Fibroblast of villous mesenchyme (primary cell): Measurements from ENCODE around the gene UBE2D1. TPM values are rescaled to one million over a fixed set of nuclear protein-coding genes. Genes with fewer than 3 reads are reported as not detected.

Experiments
- DNase-seq: peaks from one replicate; pipeline ENCODE4 v3.0.0-alpha.2; 2010; ENCODE audit warnings: low read depth
- H3K4me3 ChIP-seq: 2 replicates; pipeline ENCODE4 v1.5.1; 2011; ENCODE audit warnings: low read depth, mild to moderate bottlenecking, low read length
- total RNA-seq: library from RNA; depleted of rRNA; stranded (reverse); fragments of >200 nt; gene quantifications from 2 replicates; pipeline ENCODE4 v1.2.3, GENCODE V29; 2012
- TF ChIP-seq, protein P1 (sequence below): IDR thresholded peaks from 2 replicates; pipeline ENCODE4 v1.5.1; 2012; ENCODE audit warnings: low read depth, mild to moderate bottlenecking, low read length; ENCODE audit not compliant: insufficient read depth

Gene UBE2D1
- total RNA-seq: 12.9 and 27.6 TPM in 2 replicates

DNA sequence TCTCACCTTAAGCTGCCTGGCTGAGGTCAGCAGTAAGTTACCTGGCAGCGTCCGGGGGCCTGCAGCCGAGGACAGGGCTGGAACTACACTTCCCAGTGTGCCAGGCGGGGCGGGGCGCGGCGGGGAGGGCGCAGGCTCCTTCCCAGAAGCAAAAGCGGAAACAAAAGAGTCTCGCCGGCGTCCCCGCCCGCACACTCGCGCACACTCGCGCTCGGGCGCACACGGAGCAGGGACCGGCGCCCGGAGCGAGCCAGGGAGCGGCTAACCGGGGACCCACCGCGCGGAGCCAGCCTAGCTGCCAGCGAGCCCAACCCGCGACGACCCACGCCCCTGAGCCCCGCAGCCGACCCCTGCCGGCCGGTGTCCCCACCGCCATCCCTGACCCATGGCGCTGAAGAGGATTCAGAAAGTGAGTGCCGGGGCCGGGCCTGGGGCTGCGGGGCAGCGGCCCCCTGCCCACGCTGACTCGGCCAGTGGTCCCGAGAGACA is at the start of gene UBE2D1:
Gene UBE2D1, plus strand, starts transcription at position 190 of the 489 bp plus-strand sequence. Its CDS starts 196 bp downstream, at position 386.
- H3K4me3 ChIP-seq: peak within 1 kb of the TSS; percentile 83
- DNase-seq: peak; percentile 74

DNA sequence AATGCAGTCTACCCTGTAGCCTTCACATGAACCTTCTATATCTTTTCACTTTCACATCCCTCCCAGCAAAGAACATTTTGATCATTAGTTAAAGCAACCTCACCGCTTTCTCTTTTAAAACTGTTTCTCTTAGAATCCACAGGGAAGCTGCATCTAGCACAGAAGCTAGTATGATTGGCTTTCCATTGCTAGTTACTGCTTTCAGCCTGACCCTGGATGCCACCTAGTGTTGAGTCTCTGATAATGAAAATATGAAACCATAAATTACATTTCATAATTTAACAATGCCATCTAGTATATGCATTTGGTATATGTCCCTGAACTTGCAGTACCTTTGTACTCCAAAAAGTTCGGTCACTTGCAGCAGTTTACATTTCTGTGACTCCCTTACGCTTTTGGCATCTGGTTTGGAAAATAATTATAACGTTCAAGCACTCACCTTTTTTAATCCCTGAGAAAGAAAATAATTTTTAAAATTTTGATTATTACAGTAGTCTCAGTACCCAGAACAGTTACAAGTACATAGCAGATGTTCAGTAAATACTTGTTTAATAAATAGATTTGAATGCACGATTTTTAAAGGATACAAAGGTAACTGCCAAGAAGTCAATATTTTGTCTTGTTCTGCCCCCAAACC is 43.1 kb upstream of the UBE2D1 start:
- DNase-seq: peak; percentile 72
- H3K4me3 ChIP-seq: no peak overlapping the region
- TF ChIP-seq, protein P1, sequence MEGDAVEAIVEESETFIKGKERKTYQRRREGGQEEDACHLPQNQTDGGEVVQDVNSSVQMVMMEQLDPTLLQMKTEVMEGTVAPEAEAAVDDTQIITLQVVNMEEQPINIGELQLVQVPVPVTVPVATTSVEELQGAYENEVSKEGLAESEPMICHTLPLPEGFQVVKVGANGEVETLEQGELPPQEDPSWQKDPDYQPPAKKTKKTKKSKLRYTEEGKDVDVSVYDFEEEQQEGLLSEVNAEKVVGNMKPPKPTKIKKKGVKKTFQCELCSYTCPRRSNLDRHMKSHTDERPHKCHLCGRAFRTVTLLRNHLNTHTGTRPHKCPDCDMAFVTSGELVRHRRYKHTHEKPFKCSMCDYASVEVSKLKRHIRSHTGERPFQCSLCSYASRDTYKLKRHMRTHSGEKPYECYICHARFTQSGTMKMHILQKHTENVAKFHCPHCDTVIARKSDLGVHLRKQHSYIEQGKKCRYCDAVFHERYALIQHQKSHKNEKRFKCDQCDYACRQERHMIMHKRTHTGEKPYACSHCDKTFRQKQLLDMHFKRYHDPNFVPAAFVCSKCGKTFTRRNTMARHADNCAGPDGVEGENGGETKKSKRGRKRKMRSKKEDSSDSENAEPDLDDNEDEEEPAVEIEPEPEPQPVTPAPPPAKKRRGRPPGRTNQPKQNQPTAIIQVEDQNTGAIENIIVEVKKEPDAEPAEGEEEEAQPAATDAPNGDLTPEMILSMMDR: peak; percentile 78

More for the DNA sequence above, at the start of gene UBE2D1:
- TF ChIP-seq, protein P1: peak; percentile 20

DNA sequence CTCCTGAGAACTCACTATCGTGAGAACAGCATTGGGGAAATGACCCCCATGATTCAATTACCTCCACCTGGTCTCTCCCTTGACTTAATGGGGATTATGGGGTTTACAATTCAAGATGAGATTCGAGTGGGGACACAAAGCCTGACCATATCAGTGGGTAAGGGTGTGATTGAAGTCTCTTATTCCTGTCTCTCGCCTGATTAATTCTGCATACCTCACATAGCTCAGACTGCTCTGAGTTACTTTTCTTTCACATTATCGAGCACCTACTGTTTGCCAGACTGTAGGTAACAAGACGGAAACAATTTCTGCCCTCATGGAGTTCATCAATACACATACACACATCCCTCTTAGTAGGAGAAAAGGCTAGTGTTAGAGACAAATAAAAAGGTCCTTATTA is 40.8 kb upstream of the UBE2D1 start:
- TF ChIP-seq, protein P1: no peak
- no peak overlapping the region for H3K4me3 ChIP-seq
- DNase-seq: no peak

- DNase-seq: peak; percentile 67
- no peak overlapping the region for H3K4me3 ChIP-seq
- TF ChIP-seq, protein P1: peak; percentile 92
Observed at GRCh38 chr10:58299580-58299979, 35.2 kb upstream of the UBE2D1 start.

- no peak for DNase-seq
- TF ChIP-seq, protein P1: no peak
- no peak overlapping the region for H3K4me3 ChIP-seq
Observed at GRCh38 chr10:58300676-58301075, 34.1 kb upstream of the UBE2D1 start.

DNA sequence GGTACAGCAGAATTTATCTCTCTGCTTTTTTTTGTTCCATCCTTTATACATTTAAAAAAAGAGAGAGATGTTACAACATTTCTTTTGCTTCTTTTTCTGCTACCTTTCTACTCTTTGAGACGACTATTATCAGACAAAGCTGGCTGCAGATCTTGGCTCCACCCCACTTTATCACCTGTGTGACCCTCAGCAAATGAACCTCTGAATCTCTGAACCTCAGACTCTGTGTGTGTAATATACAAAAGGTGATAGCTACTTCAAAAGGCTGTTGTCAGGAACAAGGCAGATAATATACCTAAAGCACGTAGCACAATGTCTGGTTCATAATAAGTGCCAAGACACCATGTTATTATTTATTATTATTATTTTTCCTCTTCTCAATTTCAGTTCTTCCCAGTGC is 32.6 kb upstream of the UBE2D1 start:
- no peak overlapping the region for H3K4me3 ChIP-seq
- DNase-seq: no peak
- TF ChIP-seq, protein P1: no peak
